ENCODE results near the gene RGS17.

The RGS17 gene

GRCh38 chr6:153081914-153082313 lies 49.2 kb downstream of the RGS17 start:
- H3K27me3 ChIP-seq (ENCODE audit: control insufficient read depth in 3 of 3, insufficient read depth in 3 of 3, low read depth in 1 of 3, low read length in 3 of 3) = no peaks in the 10 kb centered on the region
- H3K79me1 ChIP-seq (ENCODE audit: low read depth, low read length) = no peaks in the 10 kb centered on the region
- no peaks in the 10 kb centered on the region for H3K36me3 ChIP-seq (replicated peaks in 1 of 2; ENCODE audit: control insufficient read depth in 2 of 2, insufficient read depth in 2 of 2, low read length in 2 of 2)
- no peak overlapping the region for H3K4me3 ChIP-seq (ENCODE audit: low read length in 2 of 2)
- no peak overlapping the region for H3K14ac ChIP-seq (ENCODE audit: low read length)
- H3K4me2 ChIP-seq (ENCODE audit: insufficient read depth, low read length, poor library complexity, severe bottlenecking) = no peak overlapping the region
- no peak overlapping the region for H2BK15ac ChIP-seq (ENCODE audit: low read length)
- H3K9ac ChIP-seq (ENCODE audit: low read depth, low read length, poor library complexity) = no peak overlapping the region
- H2BK5ac ChIP-seq (ENCODE audit: low read length) = no peak overlapping the region
- no peak overlapping the region for H2BK12ac ChIP-seq (ENCODE audit: low read length)
- H3K18ac ChIP-seq (ENCODE audit: low read length) = no peak overlapping the region
- H4K91ac ChIP-seq (ENCODE audit: low read depth, low read length, poor library complexity) = no peak overlapping the region
- H2BK120ac ChIP-seq (ENCODE audit: low read depth, low read length) = no peak overlapping the region
- WGBS, 2 donors (ENCODE audit: extremely low coverage in 2 of 2, insufficient read length in 2 of 2, insufficient replicate concordance in 1 of 2) = no CpG with 5 or more reads among the region's 2 CpGs
- H3K9me3 ChIP-seq (replicated peaks in 1 of 2; ENCODE audit: control insufficient read depth in 2 of 2, insufficient read depth in 1 of 2, low read depth in 1 of 2, low read length in 2 of 2) = peaks cover 0 to 6% of the 10 kb centered on the region in 2 donors
- H3K23ac ChIP-seq (ENCODE audit: low read depth, low read length, poor library complexity) = no peak overlapping the region
- H2AFZ ChIP-seq (ENCODE audit: low read length) = no peak overlapping the region
- H3K27ac ChIP-seq (replicated peaks; ENCODE audit: low read length) = no peak overlapping the region
- no peaks in the 10 kb centered on the region for H3K4me1 ChIP-seq (ENCODE audit: control insufficient read depth in 2 of 2, insufficient read depth in 1 of 2, low read depth in 1 of 2, low read length in 2 of 2)
- no peak overlapping the region for H2AK5ac ChIP-seq (ENCODE audit: low read depth, low read length)
- DNase-seq (ENCODE audit: low spot score) = no peak
- no peak overlapping the region for H3K4ac ChIP-seq (ENCODE audit: low read length)
- H4K8ac ChIP-seq (ENCODE audit: low read depth, low read length) = no peak overlapping the region

- Histone ChIP-seq H2AFZ (ENCODE audit: low read length) (no peak overlapping the region), H3K79me1 (ENCODE audit: low read depth, low read length) (no peaks in the 10 kb centered on the region), H3K36me3 (replicated peaks in 1 of 2; ENCODE audit: control insufficient read depth in 2 of 2, insufficient read depth in 2 of 2, low read length in 2 of 2) (no peaks in the 10 kb centered on the region), H2BK5ac (ENCODE audit: low read length) (no peak overlapping the region), H2BK12ac (ENCODE audit: low read length) (no peak overlapping the region), H3K9me3 (replicated peaks in 1 of 2; ENCODE audit: control insufficient read depth in 2 of 2, insufficient read depth in 1 of 2, low read depth in 1 of 2, low read length in 2 of 2) (no peaks in the 10 kb centered on the region), H2BK15ac (ENCODE audit: low read length) (no peak overlapping the region), H3K27ac (replicated peaks; ENCODE audit: low read length) (no peak overlapping the region), H3K18ac (ENCODE audit: low read length) (no peak overlapping the region), H3K4me3 (ENCODE audit: low read length in 2 of 2) (no peak overlapping the region), H3K9ac (ENCODE audit: low read depth, low read length, poor library complexity) (no peak overlapping the region), H3K4me1 (ENCODE audit: control insufficient read depth in 2 of 2, insufficient read depth in 1 of 2, low read depth in 1 of 2, low read length in 2 of 2) (peaks cover 0 to 3% of the 10 kb centered on the region in 2 donors), H4K8ac (ENCODE audit: low read depth, low read length) (no peak overlapping the region), H3K4me2 (ENCODE audit: insufficient read depth, low read length, poor library complexity, severe bottlenecking) (no peak overlapping the region), H3K4ac (ENCODE audit: low read length) (no peak overlapping the region), H3K23ac (ENCODE audit: low read depth, low read length, poor library complexity) (no peak overlapping the region), H2BK120ac (ENCODE audit: low read depth, low read length) (no peak overlapping the region), H2AK5ac (ENCODE audit: low read depth, low read length) (no peak overlapping the region), H3K14ac (ENCODE audit: low read length) (no peak overlapping the region), H3K27me3 (ENCODE audit: control insufficient read depth in 3 of 3, insufficient read depth in 3 of 3, low read depth in 1 of 3, low read length in 3 of 3) (no peaks in the 10 kb centered on the region), H4K91ac (ENCODE audit: low read depth, low read length, poor library complexity) (no peak overlapping the region)
- no peak for DNase-seq (ENCODE audit: low spot score)
- no CpG with 5 or more reads among the region's 5 CpGs for WGBS, 2 donors (ENCODE audit: extremely low coverage in 2 of 2, insufficient read length in 2 of 2, insufficient replicate concordance in 1 of 2)
Measured at GRCh38 chr6:153076431-153076830, 54.7 kb downstream of the RGS17 start.

DNA sequence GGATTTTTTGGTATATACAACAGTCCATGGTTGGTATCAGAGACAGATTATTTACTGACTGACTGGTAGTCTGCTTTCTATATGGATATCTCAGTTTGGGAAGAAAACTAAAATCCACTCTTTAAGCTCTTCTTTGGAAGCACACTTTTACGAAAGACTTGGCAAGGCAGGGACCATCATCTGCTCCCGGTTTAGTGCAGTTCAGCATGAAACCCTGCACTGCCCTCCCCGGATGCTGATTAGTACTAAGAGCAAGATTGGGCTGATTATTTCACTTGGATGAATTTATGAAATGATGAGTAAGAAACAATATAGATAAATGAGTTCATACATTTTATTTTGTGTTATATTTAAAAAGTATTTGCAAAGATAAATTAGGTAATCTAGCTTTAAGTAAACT lies 56.3 kb downstream of the RGS17 start:
- DNase-seq (ENCODE audit: low spot score) = no peak
- no peak overlapping the region for H2BK120ac ChIP-seq (ENCODE audit: low read depth, low read length)
- H3K9me3 ChIP-seq (replicated peaks in 1 of 2; ENCODE audit: control insufficient read depth in 2 of 2, insufficient read depth in 1 of 2, low read depth in 1 of 2, low read length in 2 of 2) = no peaks in the 10 kb centered on the region
- WGBS, 2 donors (ENCODE audit: extremely low coverage in 2 of 2, insufficient read length in 2 of 2, insufficient replicate concordance in 1 of 2) = no CpG with 5 or more reads among the region's 3 CpGs
- no peak overlapping the region for H2BK12ac ChIP-seq (ENCODE audit: low read length)
- no peak overlapping the region for H4K8ac ChIP-seq (ENCODE audit: low read depth, low read length)
- no peak overlapping the region for H3K14ac ChIP-seq (ENCODE audit: low read length)
- no peak overlapping the region for H3K23ac ChIP-seq (ENCODE audit: low read depth, low read length, poor library complexity)
- no peaks in the 10 kb centered on the region for H3K27me3 ChIP-seq (ENCODE audit: control insufficient read depth in 3 of 3, insufficient read depth in 3 of 3, low read depth in 1 of 3, low read length in 3 of 3)
- H4K91ac ChIP-seq (ENCODE audit: low read depth, low read length, poor library complexity) = no peak overlapping the region
- H3K79me1 ChIP-seq (ENCODE audit: low read depth, low read length) = no peaks in the 10 kb centered on the region
- no peak overlapping the region for H3K4ac ChIP-seq (ENCODE audit: low read length)
- H3K18ac ChIP-seq (ENCODE audit: low read length) = no peak overlapping the region
- H3K27ac ChIP-seq (replicated peaks; ENCODE audit: low read length) = no peak overlapping the region
- peaks cover 0 to 3% of the 10 kb centered on the region in 2 donors for H3K4me1 ChIP-seq (ENCODE audit: control insufficient read depth in 2 of 2, insufficient read depth in 1 of 2, low read depth in 1 of 2, low read length in 2 of 2)
- H3K4me3 ChIP-seq (ENCODE audit: low read length in 2 of 2) = no peak overlapping the region
- no peak overlapping the region for H3K9ac ChIP-seq (ENCODE audit: low read depth, low read length, poor library complexity)
- no peaks in the 10 kb centered on the region for H3K36me3 ChIP-seq (replicated peaks in 1 of 2; ENCODE audit: control insufficient read depth in 2 of 2, insufficient read depth in 2 of 2, low read length in 2 of 2)
- no peak overlapping the region for H2BK15ac ChIP-seq (ENCODE audit: low read length)
- H2AFZ ChIP-seq (ENCODE audit: low read length) = no peak overlapping the region
- no peak overlapping the region for H2BK5ac ChIP-seq (ENCODE audit: low read length)
- no peak overlapping the region for H3K4me2 ChIP-seq (ENCODE audit: insufficient read depth, low read length, poor library complexity, severe bottlenecking)
- H2AK5ac ChIP-seq (ENCODE audit: low read depth, low read length) = no peak overlapping the region

GRCh38 chr6:153073841-153074240 lies 57.2 kb downstream of the RGS17 start:
- no peak for DNase-seq (ENCODE audit: low spot score)
- no peak overlapping the region for H3K23ac ChIP-seq (ENCODE audit: low read depth, low read length, poor library complexity)
- H3K9me3 ChIP-seq (replicated peaks in 1 of 2; ENCODE audit: control insufficient read depth in 2 of 2, insufficient read depth in 1 of 2, low read depth in 1 of 2, low read length in 2 of 2) = no peaks in the 10 kb centered on the region
- H3K4me3 ChIP-seq (ENCODE audit: low read length in 2 of 2) = no peak overlapping the region
- H2BK120ac ChIP-seq (ENCODE audit: low read depth, low read length) = no peak overlapping the region
- H2BK12ac ChIP-seq (ENCODE audit: low read length) = no peak overlapping the region
- H3K27ac ChIP-seq (replicated peaks; ENCODE audit: low read length) = no peak overlapping the region
- no peak overlapping the region for H3K18ac ChIP-seq (ENCODE audit: low read length)
- no peak overlapping the region for H3K9ac ChIP-seq (ENCODE audit: low read depth, low read length, poor library complexity)
- H4K8ac ChIP-seq (ENCODE audit: low read depth, low read length) = no peak overlapping the region
- H3K4me2 ChIP-seq (ENCODE audit: insufficient read depth, low read length, poor library complexity, severe bottlenecking) = no peak overlapping the region
- H3K4ac ChIP-seq (ENCODE audit: low read length) = no peak overlapping the region
- no peak overlapping the region for H2BK5ac ChIP-seq (ENCODE audit: low read length)
- no peak overlapping the region for H2AK5ac ChIP-seq (ENCODE audit: low read depth, low read length)
- WGBS, 2 donors (ENCODE audit: extremely low coverage in 2 of 2, insufficient read length in 2 of 2, insufficient replicate concordance in 1 of 2) = no CpG with 5 or more reads among the region's 4 CpGs
- H4K91ac ChIP-seq (ENCODE audit: low read depth, low read length, poor library complexity) = no peak overlapping the region
- H3K4me1 ChIP-seq (ENCODE audit: control insufficient read depth in 2 of 2, insufficient read depth in 1 of 2, low read depth in 1 of 2, low read length in 2 of 2) = peaks cover 0 to 3% of the 10 kb centered on the region in 2 donors
- no peak overlapping the region for H2BK15ac ChIP-seq (ENCODE audit: low read length)
- no peaks in the 10 kb centered on the region for H3K27me3 ChIP-seq (ENCODE audit: control insufficient read depth in 3 of 3, insufficient read depth in 3 of 3, low read depth in 1 of 3, low read length in 3 of 3)
- no peak overlapping the region for H3K14ac ChIP-seq (ENCODE audit: low read length)
- no peak overlapping the region for H2AFZ ChIP-seq (ENCODE audit: low read length)
- no peaks in the 10 kb centered on the region for H3K79me1 ChIP-seq (ENCODE audit: low read depth, low read length)
- H3K36me3 ChIP-seq (replicated peaks in 1 of 2; ENCODE audit: control insufficient read depth in 2 of 2, insufficient read depth in 2 of 2, low read length in 2 of 2) = no peaks in the 10 kb centered on the region

Measured in neuronal stem cell (in vitro differentiated cells).